Skeletal muscle tissue (tissue), 4 donors: ENCODE data around the gene UBXN11. TPM values are rescaled to one million over a fixed set of nuclear protein-coding genes. Genes with fewer than 3 reads are reported as not detected.
A peak's percentile ranks its signal among the peaks of the same experiment; 100 is the strongest.

Experiments
- H3K27ac ChIP-seq: one replicate; pipeline ENCODE4 v1.7.0; 2013; ENCODE audit warnings: mild to moderate bottlenecking, low read depth, low read length, inconsistent platforms
- H3K27me3 ChIP-seq, 3 donors: one replicate each; pipeline ENCODE4 v1.7.0; 2013; ENCODE audit warnings: low read length in 3 of 3; ENCODE audit not compliant: control insufficient read depth in 3 of 3, insufficient read depth in 3 of 3
- H3K36me3 ChIP-seq, 3 donors: one replicate each; pipeline ENCODE4 v1.7.0; 2013; ENCODE audit warnings: low read length in 3 of 3; ENCODE audit not compliant: control insufficient read depth in 3 of 3, insufficient read depth in 3 of 3
- H3K4me1 ChIP-seq, 3 donors: one replicate each; pipeline ENCODE4 v1.7.0; 2013; ENCODE audit warnings: low read length in 3 of 3, mild to moderate bottlenecking in 3 of 3; ENCODE audit not compliant: control insufficient read depth in 3 of 3, insufficient read depth in 3 of 3
- H3K4me3 ChIP-seq, 3 donors: one replicate each; pipeline ENCODE4 v1.7.0; 2013; ENCODE audit warnings: low read length in 3 of 3
- H3K9ac ChIP-seq, 3 donors: one replicate each; pipeline ENCODE4 v1.7.0; 2013; ENCODE audit warnings: low read length in 3 of 3, mild to moderate bottlenecking in 3 of 3, moderate library complexity in 2 of 3, low read depth in 1 of 3
- H3K9me3 ChIP-seq, 3 donors: one replicate each; pipeline ENCODE4 v1.7.0; 2013; ENCODE audit warnings: low read length in 3 of 3; ENCODE audit not compliant: control insufficient read depth in 3 of 3
- total RNA-seq: library from RNA; depleted of rRNA; stranded (reverse); fragments of >200 nt; gene quantifications from one replicate; pipeline ENCODE4 v1.2.3, GENCODE V29; 2014
- donor health status: Osteomylitis.

UBXN11 gene
- total RNA-seq, 1 donor from 2014 or later: 2.1 TPM

DNA sequence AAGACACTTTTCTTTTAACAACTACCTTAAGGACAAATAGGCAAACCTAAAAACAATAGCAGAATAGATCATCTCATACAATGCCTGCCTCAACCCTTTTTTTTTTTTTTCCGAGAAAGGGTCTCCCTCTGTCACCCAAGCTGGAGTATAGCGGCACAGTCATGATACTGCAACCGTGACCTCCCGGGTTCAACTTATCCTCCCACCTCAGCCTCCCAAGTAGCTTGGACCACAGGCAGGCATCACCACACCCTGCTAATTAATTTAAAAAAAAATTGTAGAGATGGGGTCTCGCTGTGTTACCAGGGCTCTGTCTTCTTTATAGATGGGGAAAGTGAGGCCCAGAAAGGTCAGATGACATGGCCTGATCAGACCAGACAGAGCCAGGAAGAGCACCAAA, 18.6 kb downstream of the UBXN11 start:
- peaks cover 54 to 88% (median 59%) of the 10 kb centered on the region in 3 donors for H3K4me1 ChIP-seq
- peak overlapping the region; percentile 50 for H3K27ac ChIP-seq
- no peak overlapping the region for H3K4me3 ChIP-seq
- peak overlapping the region in 1 of 3 donors; percentile 16 for H3K9ac ChIP-seq
- no peaks in the 10 kb centered on the region for H3K9me3 ChIP-seq
- peaks cover 0 to 2% (median 0%) of the 10 kb centered on the region in 3 donors for H3K36me3 ChIP-seq
- H3K27me3 ChIP-seq: no peaks in the 10 kb centered on the region

DNA sequence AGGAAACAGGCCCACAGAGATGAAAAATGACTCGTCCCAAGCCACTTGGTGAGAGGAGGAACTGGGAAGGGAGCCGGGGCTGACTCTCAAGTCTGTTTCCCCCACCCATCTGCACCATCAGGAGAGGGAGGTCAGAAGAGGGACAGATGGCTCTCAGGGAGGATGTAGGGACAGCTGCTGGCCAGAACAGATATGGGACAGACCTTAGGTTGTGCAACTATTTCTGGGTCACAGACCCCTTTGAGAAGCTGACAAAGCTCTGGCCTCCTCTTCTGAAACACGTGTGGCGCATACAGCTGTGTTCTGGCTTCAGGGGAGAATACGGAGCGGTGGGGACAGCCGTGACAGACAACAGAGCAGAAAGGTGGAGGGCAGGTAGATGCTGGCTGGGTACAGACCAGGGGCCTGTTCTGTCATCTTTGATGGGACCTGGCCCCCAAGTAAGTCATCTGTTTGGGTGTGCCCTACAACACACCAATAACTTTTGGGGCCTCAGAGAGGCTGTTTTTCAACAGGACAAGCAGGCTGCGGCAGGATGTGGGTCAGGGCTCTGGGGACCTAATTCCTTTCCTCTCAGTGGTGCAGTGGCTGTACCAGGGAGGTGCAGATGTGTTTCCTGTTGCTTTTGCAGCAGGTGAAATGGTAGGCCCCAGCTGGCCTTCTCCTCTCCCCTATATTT, 19.3 kb downstream of the UBXN11 start:
- Histone ChIP-seq H3K9me3 (no peaks in the 10 kb centered on the region), H3K27me3 (no peaks in the 10 kb centered on the region), H3K9ac (peak overlapping the region in 1 of 3 donors; percentile 27), H3K27ac (peak overlapping the region; percentile 50), H3K4me3 (peak overlapping the region in 1 of 3 donors; percentile 13), H3K36me3 (peaks cover 0 to 2% (median 0%) of the 10 kb centered on the region in 3 donors), H3K4me1 (peaks cover 54 to 93% (median 63%) of the 10 kb centered on the region in 3 donors)

DNA sequence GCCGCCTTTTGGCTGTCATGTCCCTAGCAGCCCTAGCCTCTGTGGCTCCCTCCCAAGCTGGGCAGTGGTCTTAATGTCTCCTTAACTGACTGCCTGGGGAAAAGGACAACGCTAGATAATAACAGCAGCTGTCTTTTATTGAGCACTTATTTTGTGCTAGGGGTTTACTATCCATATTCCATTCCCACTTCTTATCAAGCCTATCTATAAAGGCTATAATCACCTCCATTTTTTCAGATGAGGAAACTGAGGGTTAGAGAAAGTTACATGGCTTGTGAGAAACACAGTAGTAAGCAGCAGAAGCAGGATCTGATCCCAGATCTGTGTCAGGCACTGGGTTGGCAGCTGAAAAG, 20.4 kb downstream of the UBXN11 start:
- Histone ChIP-seq H3K9ac (no peak overlapping the region), H3K4me1 (peaks cover 55 to 92% (median 70%) of the 10 kb centered on the region in 3 donors), H3K27me3 (no peaks in the 10 kb centered on the region), H3K27ac (peak overlapping the region; percentile 74), H3K9me3 (no peaks in the 10 kb centered on the region), H3K4me3 (no peak overlapping the region), H3K36me3 (peaks cover 6 to 10% (median 8%) of the 10 kb centered on the region in 3 donors)

DNA sequence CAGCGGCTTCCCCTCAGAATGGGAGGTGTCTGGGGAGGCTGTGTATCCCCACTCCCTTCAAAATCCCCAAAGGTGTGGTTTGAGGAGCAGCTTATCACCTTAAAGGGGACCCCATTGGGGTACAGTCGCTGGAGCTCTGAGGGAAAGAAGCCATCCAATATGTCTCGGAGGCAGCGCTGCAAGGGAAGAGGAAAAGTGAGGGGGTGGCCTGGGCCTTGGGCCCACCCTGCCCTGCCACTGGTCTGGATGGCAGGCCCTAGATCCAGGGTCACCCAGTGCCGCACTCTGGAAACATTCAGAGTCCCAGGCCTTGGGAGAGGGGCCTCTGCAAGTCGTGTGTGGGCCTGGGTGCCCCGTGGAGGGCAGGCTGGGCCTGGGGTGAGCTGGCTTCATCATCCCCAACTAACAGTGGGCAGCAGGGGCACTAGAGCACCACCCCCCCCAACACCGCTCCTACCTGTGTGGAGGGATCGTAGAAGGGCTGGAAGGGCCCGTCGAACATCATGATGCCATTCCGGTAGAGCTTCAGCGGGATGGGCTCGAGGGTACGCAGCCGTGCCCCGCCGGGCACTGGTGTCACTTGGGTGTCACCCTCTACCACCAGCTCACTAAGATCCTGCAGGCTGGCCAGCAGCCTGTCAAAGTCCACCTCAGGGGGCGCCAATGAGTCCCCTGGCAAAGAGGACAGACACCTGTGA, 20.9 kb downstream of the UBXN11 start:
- Histone ChIP-seq H3K9ac (peak overlapping the region in 2 of 3 donors; percentile 14 to 57), H3K4me1 (peaks cover 54 to 92% (median 70%) of the 10 kb centered on the region in 3 donors), H3K9me3 (no peaks in the 10 kb centered on the region), H3K27me3 (no peaks in the 10 kb centered on the region), H3K4me3 (peak overlapping the region in 1 of 3 donors; percentile 13), H3K36me3 (peaks cover 6 to 11% (median 10%) of the 10 kb centered on the region in 3 donors), H3K27ac (peak overlapping the region; percentile 74)

DNA sequence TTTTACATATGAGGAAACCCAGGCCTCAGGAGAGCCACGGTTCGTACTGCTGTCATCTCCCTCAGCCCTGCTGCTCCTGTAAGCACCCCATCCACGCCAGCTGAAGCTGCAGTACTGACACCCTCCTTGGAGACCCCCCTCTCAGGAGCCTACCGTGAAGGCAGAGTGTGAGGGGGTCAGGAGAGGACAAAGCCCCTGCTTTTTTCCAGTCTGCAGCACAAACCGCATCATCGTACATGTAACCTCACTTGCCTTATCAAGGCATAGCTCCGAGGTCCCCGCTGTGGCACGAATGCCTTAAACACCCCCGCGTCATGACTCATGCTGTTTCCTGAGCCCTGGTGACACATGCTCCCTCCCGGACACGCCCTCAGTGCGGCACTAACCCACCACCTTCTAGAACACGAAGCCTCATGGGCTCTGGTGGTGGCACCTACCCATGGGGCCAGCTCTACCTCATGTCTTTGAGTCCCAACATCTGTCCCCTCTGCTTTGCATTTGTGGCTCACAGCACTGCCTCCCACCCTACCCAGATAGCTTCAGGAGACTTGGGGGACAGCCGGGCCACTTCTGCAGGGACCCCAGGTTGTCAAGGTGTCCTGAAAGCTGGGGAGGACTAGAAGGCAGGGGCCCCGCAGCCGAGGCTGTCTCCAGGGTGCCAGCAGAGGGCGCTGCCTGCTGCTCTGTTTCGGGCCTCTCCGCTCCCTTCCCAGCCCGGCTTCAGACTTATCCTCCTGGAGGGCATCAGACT, 21.7 kb downstream of the UBXN11 start:
- Histone ChIP-seq H3K9me3 (no peaks in the 10 kb centered on the region), H3K27me3 (no peaks in the 10 kb centered on the region), H3K27ac (peak overlapping the region; percentile 74), H3K4me3 (peak overlapping the region in 1 of 3 donors; percentile 1), H3K4me1 (peaks cover 50 to 88% (median 77%) of the 10 kb centered on the region in 3 donors), H3K9ac (peak overlapping the region; percentile 14 to 59 (median 57)), H3K36me3 (peaks cover 6 to 11% (median 10%) of the 10 kb centered on the region in 3 donors)

DNA sequence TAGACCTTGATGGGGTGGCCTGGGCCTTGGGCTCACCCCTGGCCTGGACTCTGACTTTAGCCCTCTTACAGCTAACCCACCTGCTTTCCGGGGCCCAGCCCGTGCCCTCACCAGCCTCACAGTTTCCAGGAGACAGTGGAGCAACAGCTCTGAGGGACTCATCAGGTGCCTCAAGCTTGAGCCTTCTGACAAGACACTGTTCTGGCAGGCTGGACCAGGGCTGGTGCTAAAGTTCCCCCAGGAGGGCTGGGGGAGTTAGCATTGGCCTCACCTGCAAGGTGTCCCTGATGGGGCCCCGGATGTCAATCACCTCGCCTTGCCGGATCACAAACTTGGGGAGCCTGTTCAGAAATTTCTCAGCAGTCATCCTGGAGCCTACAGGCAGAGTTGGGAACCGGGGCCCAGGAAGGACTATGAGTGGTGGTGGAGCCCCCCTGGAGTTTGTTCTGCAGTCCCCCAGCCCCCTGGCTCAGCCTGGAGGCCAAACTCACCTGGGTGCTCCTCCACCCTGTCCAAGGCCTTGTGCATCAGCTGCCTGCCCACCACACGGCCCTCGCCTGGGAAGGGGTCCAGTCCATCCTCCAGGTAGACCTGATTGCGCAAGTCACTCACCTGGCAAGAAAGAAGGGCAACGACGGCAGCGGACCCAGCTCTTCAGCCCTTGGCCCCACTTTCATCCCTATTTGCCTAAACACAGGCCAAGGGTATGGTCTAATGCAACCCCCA, 22.4 kb downstream of the UBXN11 start:
- Histone ChIP-seq H3K4me3 (peak overlapping the region in 1 of 3 donors; percentile 1), H3K4me1 (peaks cover 52 to 88% (median 77%) of the 10 kb centered on the region in 3 donors), H3K27ac (peak overlapping the region; percentile 74), H3K9ac (peak overlapping the region; percentile 12 to 59 (median 57)), H3K27me3 (no peaks in the 10 kb centered on the region), H3K9me3 (no peaks in the 10 kb centered on the region), H3K36me3 (peaks cover 12 to 17% (median 12%) of the 10 kb centered on the region in 3 donors)

DNA sequence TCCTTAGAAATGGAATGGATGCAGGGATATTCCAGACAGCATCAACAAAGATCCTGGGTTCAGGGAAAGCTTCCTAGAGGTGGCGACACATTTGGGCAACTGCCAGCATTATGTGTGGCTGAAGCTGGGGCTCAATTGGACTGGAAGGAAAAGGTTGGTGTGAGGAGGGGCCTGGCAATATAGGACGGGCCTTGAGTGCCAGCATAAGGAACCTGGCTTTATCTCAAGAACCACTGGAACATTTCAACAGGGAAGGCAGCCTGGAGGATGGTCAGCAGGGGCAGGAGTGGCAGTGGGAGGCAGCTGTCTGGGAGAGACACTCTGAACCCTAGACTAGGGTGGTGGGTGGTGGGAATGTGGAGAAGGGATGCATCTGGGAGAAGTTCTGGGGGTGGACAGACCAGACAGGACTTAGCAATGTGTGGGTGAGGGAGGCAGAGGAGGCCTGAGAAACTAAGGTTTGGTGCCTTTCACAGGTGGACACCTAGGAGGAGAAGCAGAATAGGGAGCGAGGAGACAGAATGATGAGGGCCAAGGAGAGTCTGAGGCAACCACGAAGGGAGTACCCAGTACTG, 23.1 kb downstream of the UBXN11 start:
- peaks cover 58 to 88% (median 77%) of the 10 kb centered on the region in 3 donors for H3K4me1 ChIP-seq
- H3K9me3 ChIP-seq: no peaks in the 10 kb centered on the region
- H3K4me3 ChIP-seq: no peak overlapping the region
- H3K9ac ChIP-seq: peak overlapping the region in 1 of 3 donors; percentile 16
- H3K27me3 ChIP-seq: no peaks in the 10 kb centered on the region
- no peak overlapping the region for H3K27ac ChIP-seq
- H3K36me3 ChIP-seq: peaks cover 13 to 21% (median 18%) of the 10 kb centered on the region in 3 donors

DNA sequence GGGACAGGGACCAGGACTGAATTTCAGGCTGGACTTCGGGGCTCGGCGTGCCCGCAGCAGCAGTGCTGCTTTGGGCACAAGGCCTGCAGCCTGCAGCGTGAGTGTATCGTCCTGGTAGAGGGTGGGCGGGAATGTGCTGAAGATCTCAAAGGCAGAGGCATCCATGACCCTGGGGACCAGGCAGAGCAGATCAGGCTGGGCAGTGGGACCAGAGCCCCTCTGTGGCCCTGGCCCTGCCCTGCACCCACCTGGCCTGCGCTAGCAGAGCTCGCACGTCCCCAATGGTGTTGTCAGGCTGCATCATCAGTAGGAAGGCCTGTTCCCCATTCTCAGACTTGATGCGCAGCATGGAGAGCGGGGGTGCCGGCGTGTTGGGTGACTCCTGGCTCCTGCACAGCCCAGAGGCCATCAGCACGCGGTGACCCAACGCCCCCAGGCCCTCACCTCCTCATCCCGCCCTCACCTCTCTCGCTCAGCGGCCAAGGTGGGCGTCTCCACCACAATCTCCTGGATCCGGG, 24.0 kb downstream of the UBXN11 start:
- Histone ChIP-seq H3K27me3 (no peaks in the 10 kb centered on the region), H3K9me3 (no peaks in the 10 kb centered on the region), H3K36me3 (peaks cover 20 to 29% (median 26%) of the 10 kb centered on the region in 3 donors), H3K4me1 (peaks cover 62 to 88% (median 84%) of the 10 kb centered on the region in 3 donors), H3K9ac (peak overlapping the region in 1 of 3 donors; percentile 32), H3K4me3 (no peak overlapping the region), H3K27ac (no peak overlapping the region)

DNA sequence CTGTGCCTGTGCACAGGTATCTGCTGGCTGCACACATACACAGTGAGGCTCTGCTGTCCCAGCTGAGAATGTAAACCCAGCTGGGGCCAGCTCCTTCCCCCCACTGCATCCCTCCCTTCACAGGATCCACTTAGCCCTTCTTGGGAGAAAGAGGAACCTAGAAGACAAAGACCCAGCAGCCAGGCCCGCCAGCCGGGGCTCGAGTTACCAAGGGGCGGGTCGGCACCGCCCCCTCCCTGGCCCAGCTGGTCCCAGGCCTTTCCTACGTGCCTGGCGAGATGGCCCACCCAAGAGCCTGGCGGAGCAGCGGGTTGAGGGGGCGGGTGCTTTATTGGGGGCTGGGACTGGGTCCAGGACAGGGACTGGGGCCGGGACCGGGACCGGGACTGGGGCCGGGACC, 24.5 kb downstream of the UBXN11 start:
- Histone ChIP-seq H3K9ac (peak overlapping the region in 1 of 3 donors; percentile 33), H3K27ac (no peak overlapping the region), H3K36me3 (peaks cover 25 to 34% (median 31%) of the 10 kb centered on the region in 3 donors), H3K9me3 (no peaks in the 10 kb centered on the region), H3K27me3 (no peaks in the 10 kb centered on the region), H3K4me3 (peak overlapping the region in 1 of 3 donors; percentile 13), H3K4me1 (peaks cover 62 to 88% (median 84%) of the 10 kb centered on the region in 3 donors)
